HG03521 (cell line): ENCODE measurements around the gene MYL3.
"Not testable (repeated sequence)": the region's sequence is repeated elsewhere in the genome, so short reads cannot be mapped to it uniquely, and the experiment has no call there.

Experiments
- ATAC-seq: cut with Tn5 transposase; IDR thresholded peaks from one replicate; pipeline ENCODE4 v1.9.1; 2021; ENCODE audit warnings: mild to moderate bottlenecking, moderate library complexity; ENCODE audit not compliant: unreplicated experiment

MYL3 gene

DNA sequence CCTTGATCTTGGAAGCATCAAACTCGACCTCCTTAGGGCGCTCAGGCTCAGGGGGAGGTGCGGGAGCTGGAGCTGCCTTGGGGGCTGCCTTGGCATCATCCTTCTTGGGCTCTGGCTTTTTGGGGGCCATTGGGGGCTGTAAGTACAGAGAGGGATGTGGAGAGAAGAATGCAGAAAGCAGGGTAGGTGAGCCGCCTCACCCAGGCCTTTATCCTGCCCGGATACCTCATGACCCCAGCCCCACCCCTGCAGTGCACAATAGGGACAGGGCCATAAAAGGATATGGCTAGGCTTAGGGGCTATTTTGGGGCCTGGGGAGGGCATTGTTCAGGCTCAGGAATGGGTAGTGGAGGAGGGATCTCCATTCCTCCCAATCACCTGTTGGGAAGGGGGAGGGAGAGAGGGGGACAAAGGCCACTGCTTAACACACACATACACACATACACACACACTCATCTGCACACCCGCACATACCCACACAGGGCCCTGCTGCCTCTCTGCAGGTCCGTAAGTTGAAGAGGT lies at the start of gene MYL3:
MYL3 (minus strand) TSS at position 184 of the 522 bp plus-strand sequence; CDS start at position 130, 54 bp downstream.
- ATAC-seq, result no peak

DNA sequence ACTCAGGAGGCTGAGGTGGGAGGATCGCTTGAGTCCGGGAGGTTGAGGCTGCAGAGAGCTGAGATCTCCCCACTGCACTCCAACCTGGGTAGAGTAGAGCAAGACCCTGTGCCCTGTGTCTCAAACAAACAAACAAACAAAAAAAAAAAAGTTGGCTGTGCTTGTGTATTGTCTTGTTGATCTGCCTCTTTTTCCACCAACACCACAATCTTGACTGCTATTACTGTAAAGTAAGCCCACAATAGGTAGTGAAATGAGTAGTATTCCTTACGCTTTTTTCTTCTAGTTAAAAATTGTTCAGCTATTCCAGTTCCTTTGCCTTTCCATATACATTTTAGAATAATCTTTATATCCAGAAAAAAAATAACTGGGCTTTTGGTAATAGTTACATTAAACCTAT lies 49.7 kb upstream of the MYL3 start:
- ATAC-seq, result no peak

DNA sequence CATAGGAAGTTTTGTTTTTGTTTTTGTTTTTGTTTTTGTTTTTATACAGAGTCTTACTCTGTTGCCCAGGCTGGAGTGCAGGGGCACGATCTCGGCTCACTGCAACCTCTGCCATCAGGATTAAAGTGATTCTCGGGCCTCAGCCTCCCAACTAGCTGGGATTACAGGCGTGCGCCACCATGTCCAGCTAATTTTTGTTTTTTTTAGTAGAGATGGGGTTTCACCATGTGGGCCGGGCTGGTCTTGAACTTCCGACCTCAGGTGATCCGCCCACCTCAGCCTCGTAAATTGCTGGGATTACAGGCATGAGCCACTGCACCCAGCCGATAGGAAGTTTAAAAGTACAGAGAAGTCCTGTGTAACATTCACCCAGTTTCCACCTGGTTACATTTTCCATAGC lies 47.7 kb upstream of the MYL3 start:
- ATAC-seq, result not testable (repeated sequence)

DNA sequence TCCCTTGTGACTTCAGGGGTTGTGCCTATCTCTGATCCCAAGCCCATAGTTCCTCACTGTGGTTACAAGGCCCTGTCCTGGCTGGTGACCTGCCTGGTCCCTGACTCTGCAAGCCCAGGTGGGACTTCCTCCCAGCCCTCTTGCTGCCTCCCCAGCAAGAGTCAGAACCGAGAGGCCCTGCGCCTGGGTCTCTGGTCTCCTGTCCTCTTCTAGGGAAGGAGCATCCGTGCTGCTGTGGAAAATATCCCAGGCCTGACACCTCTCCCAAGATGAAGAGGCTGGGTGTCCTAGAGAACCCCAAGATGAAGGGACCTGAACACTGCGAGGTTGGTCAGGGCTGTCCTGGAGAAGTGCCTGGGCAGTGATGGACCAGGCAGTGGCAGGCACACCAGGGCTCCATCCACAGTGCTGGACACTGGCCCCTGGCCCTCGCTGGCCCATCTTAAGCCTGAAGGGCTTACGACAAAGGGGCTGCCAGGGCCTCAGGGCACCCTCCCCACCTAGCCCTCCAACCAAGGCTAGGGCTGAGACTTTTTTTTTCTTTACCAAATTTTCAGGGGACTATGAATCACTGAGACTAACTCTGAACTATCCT lies 47.0 kb upstream of the MYL3 start:
- ATAC-seq, result no peak

DNA sequence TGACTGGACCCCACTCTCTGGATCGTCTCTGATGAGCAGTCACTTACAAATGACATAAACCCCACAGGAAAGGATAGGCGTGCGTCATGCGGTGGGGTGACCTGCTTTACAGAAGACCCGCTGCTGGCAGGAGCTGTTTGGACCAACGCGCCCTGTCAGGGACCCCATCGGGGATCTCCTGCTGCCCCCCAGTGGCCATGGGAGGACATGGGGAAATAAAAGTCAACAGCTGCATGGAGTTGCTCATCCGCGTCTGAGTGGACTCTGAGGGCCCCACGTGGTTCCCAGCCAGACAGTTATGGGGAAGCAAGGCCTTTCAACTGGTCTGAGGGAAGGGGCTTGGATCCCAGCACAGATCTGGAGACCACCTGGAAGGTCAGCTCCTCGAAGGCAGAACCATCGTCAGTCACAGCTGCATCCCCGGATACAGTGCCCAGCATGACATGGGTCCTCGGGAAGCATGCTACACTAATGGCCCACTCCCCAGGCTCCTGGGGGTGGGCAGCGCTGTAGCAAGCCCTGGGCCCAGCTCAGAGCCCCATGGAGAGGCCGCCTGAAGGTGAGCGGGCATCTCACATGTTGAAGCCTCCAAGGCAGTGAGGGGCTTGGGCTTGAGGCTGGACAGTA lies 46.4 kb upstream of the MYL3 start:
- ATAC-seq, result no peak

GRCh38 chr3:46908986-46909534 lies 45.8 kb upstream of the MYL3 start:
- no peak for ATAC-seq

DNA sequence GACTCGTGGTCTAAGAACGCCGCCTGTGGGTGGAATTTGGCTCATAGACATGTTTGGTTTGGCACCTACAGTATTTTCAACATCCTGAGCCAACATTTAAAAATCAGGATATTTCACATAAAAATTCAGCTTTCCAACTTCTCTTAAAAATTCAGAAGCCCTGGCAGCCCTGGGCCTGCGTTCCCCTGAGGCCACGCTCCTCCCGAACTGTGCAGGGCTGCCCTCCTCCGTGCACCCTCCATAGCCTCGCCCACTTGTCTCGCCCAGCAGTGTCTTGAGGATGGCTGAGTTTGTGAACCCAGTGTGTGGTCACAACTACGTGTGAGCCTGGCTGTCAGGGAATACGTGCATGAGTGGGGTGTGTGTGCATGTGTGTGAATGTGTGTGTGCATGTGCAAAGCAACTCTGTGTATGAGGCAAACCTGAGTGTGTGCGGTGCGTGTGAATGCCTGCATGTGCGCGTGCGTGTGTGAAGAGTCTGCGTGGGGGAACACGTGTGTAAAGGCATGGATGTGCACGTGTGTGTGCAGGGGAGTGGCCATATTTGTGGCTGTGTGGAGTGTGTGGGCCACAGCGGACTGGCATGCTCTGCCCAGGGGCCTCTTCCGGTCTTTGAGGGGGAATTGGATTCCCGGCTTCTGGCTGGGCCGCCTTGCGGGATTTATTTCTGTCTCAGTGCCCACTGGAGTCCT lies 45.2 kb upstream of the MYL3 start:
- ATAC-seq, result no peak

- no peak for ATAC-seq
Observed at GRCh38 chr3:46907960-46908293, 44.7 kb upstream of the MYL3 start.

DNA sequence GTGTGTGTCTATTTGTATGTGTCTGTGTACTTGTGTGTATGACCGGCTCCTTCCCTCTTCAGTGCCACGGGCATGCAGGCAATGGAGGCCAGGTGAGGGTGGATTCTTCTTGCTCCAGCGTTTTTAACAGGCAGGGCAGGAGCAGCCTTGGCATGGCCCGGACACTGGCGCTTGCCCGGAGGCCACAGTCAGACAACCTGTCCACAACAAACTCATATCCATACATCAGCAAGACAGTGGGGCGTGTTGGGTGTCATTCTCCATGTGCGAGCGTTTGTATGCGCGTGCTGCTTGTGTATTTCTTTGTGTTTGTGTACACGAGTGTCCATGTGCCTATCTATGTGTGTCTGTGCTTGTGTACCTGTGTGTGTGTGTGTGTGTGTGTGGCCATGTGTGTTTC lies 44.0 kb upstream of the MYL3 start:
- no peak for ATAC-seq

DNA sequence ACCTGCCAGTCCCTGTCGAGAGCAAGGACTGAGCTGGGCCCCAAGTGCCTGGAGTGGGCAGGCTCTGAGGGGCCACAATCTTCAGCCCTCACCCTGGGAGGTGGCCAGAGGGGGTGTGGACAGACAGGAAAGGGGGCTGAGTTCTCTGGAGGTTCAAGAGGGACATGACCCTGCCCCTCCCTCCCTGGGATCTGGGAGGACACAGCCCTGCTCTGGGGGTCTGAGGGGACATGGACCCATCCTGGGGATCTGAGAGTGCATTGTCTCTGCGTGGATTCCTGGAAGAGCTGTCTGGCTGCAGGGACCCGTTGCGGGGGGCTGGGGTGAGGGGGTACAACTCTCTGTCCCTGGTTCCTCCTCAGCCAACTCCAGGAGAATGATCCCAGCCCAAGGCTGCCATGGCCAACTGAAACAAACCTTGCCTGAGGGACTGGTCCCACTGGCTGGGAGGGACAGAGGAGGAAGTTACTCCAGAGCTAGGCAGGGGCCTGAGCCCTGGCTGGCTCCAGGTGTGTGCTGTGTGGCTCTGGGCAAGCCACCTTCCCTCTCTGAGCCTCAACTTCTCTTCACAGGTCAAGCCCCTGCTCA lies 43.3 kb upstream of the MYL3 start:
- no peak for ATAC-seq

- no peak for ATAC-seq
Observed at GRCh38 chr3:46905661-46906451, 42.6 kb upstream of the MYL3 start.

GRCh38 chr3:46905213-46905560 lies 41.9 kb upstream of the MYL3 start:
- ATAC-seq, result no peak

DNA sequence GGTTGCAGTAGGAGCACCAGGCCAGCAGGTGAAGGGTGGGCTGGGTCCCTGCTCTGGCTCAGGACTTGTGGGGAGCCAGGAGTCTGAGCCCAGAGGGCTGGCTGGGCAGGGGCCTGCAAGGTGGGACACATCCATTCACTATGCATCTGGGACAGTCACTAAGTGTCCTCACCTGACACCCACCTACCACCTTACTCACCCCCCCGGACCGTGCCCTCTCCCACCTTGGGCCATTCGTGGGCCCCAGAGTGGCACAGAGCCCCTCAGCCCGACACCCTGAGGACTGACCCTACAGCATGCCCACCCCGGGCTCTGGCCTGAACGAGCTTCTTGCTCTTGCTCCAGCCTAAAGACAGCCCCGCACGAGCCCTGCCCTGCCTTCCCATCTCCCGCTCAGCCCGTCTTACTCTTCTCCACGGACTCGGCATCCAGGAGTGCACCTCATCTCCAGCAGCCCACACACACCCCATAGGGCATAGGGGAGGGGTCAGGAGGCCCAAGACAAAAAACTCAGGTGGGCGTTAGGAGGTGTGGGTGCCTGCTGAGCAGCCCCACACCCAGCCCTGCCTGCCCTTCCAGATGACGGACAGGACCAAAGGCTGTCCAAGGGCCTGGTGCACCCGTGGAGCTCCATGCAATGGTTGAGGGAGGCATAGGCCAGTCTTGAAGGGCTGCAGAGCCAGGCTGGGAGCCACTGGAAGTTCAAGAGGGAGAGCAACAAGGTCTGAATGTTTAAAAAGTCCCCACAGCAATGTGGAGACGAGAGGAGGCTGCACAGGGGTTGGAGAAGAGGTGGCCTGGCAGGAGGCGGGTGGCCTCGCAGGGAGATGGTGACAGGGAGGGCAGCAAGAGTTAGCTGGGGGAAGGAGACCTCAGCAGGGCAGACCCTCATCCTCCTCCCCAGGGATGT lies 41.3 kb upstream of the MYL3 start:
- ATAC-seq, result no peak

- no peak for ATAC-seq
Observed at GRCh38 chr3:46903341-46904302, 40.4 kb upstream of the MYL3 start.

DNA sequence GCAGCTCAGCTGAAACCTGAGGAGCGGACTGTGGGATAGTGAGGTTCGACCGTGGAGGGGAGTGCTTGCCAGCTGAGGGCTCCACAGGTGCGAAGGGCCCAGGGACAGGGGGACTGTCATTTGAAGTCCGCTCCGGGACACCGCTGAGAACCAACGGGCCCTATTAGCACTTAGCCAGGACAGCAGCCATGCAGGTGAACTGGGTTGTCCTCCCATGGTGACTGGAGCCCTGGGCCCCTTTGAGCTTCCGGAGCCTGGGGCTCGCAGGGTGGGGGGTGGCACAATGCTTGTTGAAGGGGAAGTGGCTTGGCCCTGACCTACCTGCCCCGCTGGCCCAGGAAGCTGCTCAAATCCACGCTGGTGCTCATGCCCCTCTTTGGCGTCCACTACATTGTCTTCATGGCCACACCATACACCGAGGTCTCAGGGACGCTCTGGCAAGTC lies 39.0 kb upstream of the MYL3 start:
- ATAC-seq, result no peak

DNA sequence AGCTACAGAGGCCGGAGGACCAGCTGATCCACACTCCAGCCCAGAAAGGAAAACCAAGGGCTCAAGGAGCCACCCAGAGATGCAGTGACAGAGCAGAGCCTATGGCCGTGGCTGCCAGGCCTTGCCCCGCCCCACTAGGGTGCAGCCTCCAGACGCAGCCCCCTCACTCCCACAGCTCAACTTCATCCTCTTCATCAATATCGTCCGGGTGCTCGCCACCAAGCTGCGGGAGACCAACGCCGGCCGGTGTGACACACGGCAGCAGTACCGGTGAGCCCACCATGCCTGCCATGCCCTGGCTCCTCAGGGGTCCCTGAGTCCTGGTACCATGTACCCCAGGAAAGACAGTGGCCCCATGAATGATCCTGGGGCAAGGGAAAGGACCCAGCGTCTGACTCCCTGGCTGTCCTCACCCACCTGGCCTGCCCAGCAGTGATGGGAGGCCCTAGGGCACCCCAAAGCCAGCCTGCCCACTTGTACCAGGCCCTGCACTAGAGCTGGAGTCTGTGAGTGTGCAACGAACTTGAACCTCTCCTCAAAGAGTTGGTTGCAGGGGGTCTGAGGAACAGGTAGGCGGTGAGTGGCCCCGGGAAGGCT lies 38.4 kb upstream of the MYL3 start:
- ATAC-seq, result no peak

- no peak for ATAC-seq
Observed at GRCh38 chr3:46901061-46901460, 37.8 kb upstream of the MYL3 start.

- no peak for ATAC-seq
Observed at GRCh38 chr3:46900356-46900755, 37.1 kb upstream of the MYL3 start.

DNA sequence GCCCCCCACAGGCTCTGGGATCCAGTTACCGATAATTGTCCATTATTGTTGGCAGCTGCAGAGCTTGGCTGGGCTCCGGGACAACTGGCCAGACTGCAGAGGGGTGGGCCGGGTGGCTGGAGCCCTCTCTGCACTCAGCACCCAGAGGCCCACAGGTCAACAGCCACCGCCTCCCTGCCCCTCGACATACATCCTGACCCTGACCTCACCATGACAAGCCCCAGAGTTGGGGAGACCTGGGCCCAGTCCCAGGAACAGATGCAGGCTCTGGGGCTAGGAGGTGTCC lies 36.7 kb upstream of the MYL3 start:
- no peak for ATAC-seq
